Spleen (tissue), 11 donors: ENCODE data around the gene DRC1. TPM values are rescaled to one million over a fixed set of nuclear protein-coding genes. Genes with fewer than 3 reads are reported as not detected.
"Not testable (repeated sequence)": the region's sequence is repeated elsewhere in the genome, so short reads cannot be mapped to it uniquely, and the experiment has no call there.

Source experiments
- DNase-seq: peaks from one replicate; pipeline ENCODE4 v3.0.0-alpha.2; 2020
- H3K27ac ChIP-seq, 8 donors: fragments of 200-600 bp; sonication (generic) in 7 of 8; 1 replicate in 4 of 8; 2 replicates in 4 of 8; pipeline versions ENCODE4 v1.5.0 to v1.8.0; 2016 to 2021; ENCODE audit warnings: inconsistent platforms in 4 of 8, mild to moderate bottlenecking in 4 of 8, moderate library complexity in 1 of 8
- H3K27me3 ChIP-seq, 7 donors: fragments of 200-600 bp; sonication (generic) in 6 of 7; replicated peaks in 1 of 7; 1 replicate in 4 of 7; 2 replicates in 3 of 7; pipeline versions ENCODE4 v1.5.0 to v1.8.0; 2016 to 2021; ENCODE audit warnings: inconsistent platforms in 3 of 7, mild to moderate bottlenecking in 1 of 7
- H3K36me3 ChIP-seq, 6 donors: fragments of 200-600 bp; sonication (generic) in 5 of 6; 1 replicate in 4 of 6; 2 replicates in 2 of 6; pipeline versions ENCODE4 v1.5.0 to v1.8.0; 2016 to 2021; ENCODE audit warnings: inconsistent platforms in 2 of 6
- H3K4me1 ChIP-seq, 6 donors: fragments of 200-600 bp; sonication (generic) in 5 of 6; 1 replicate in 3 of 6; 2 replicates in 3 of 6; pipeline versions ENCODE4 v1.5.0 to v1.8.0; 2016 to 2021; ENCODE audit warnings: inconsistent platforms in 3 of 6
- H3K4me3 ChIP-seq, 8 donors: fragments of 200-600 bp; sonication (generic) in 7 of 8; 1 replicate in 4 of 8; 2 replicates in 4 of 8; pipeline versions ENCODE4 v1.5.0 to v1.8.0; 2016 to 2021; ENCODE audit warnings: inconsistent platforms in 4 of 8, mild to moderate bottlenecking in 4 of 8, moderate library complexity in 2 of 8
- H3K9me3 ChIP-seq, 8 donors: fragments of 200-600 bp; sonication (generic) in 7 of 8; 1 replicate in 4 of 8; 2 replicates in 4 of 8; pipeline versions ENCODE4 v1.5.0 to v1.8.0; 2016 to 2021; ENCODE audit warnings: inconsistent platforms in 4 of 8
- CTCF ChIP-seq, 11 experiments: fragments of 200-600 bp in 7 of 11; fragments of 450-650 bp in 4 of 11; sonication (generic) in 4 of 11; IDR thresholded peaks in 8 of 11; conservative IDR thresholded peaks in 3 of 11; 1 replicate in 7 of 11; 2 replicates in 4 of 11; pipeline versions ENCODE4 v1.4.0 to v1.8.0; 2016 to 2021; ENCODE audit warnings: antibody characterized with exemption in 11 of 11, inconsistent platforms in 4 of 11, mild to moderate bottlenecking in 1 of 11
- POLR2A ChIP-seq, 3 donors: fragments of 450-650 bp; IDR thresholded peaks; one replicate each; pipeline ENCODE4 v1.5.1; 2017; ENCODE audit warnings: antibody characterized with exemption in 3 of 3, mild to moderate bottlenecking in 1 of 3
- POLR2AphosphoS5 ChIP-seq, 3 donors: sonication (generic); formaldehyde crosslinking; IDR thresholded peaks; one replicate each; pipeline ENCODE4 v1.5.1; 2017; ENCODE audit warnings: antibody characterized with exemption in 3 of 3
- WGBS, 5 donors: extraction: QIAGEN DNeasy Blood & Tissue Kit in 3 of 5; methylation state at CpG; one replicate each; pipeline versions ENCODE4 v1.1.5 to v1.1.7; 2013 to 2018; 5-methylcytosine and 5-hydroxymethylcytosine counted together
- intact Hi-C: fragments of 100-400 bp; cut with DNase I; formaldehyde crosslinking; loops from one replicate; pipeline ENCODE4 v1.15.0; 2023; ENCODE audit warnings: low total_unique reads
- polyA plus RNA-seq, 3 donors: library from polyadenylated mRNA; stranded (reverse); fragments of 200-250 nt; gene quantifications; one replicate each; pipeline ENCODE4 v1.2.1, GENCODE V29; 2013
- total RNA-seq, 7 donors: library from RNA; depleted of rRNA in 3 of 7; stranded (reverse); fragments of >200 nt in 3 of 7; fragmentation: NEBNext Ultra II Directional in 4 of 7; extraction: Animal tissue kit (Norgen Biotek cat#: 25700) in 4 of 7; gene quantifications; one replicate each; pipeline versions ENCODE4 v1.1.0 to v1.2.1, GENCODE V29; 2016 to 2021
- donor health status: healthy with polysubstance abuse.
- donor health status: DM: no; HTN: no; CAD: no; lungs with moderate emphysema.
- donor health status: DM: no; HTN: no; CAD: no.
- donor health status: Bipolar disorder and iron deficiency.
- donor health status: healthy.
- donor health status: DM: no; HTN: no; CAD: no.
- donor health status: DM: yes; HTN: yes; CAD: no.

Gene DRC1
- total and polyA plus RNA-seq, 10 donors = 0.04 to 0.25 (median 0.23) TPM; not detected in 7

- peak; percentile 56 for DNase-seq
- TF ChIP-seq POLR2AphosphoS5 (IDR thresholded peaks at IDR 0.05) (no peak), CTCF (IDR thresholded peaks at IDR 0.05 in 8 of 11, conservative IDR thresholded peaks at IDR 0.05 in 3 of 11) (no peak), POLR2A (IDR thresholded peaks at IDR 0.05) (no peak)
- intact Hi-C loops = no loop called here
- Histone ChIP-seq H3K9me3 (peaks cover 3 to 20% (median 15%) of the 10 kb centered on the region in 8 donors), H3K27me3 (no peaks in the 10 kb centered on the region), H3K27ac (no peak overlapping the region), H3K4me3 (no peak overlapping the region), H3K36me3 (no peaks in the 10 kb centered on the region), H3K4me1 (peaks cover 0 to 21% (median 4%) of the 10 kb centered on the region in 6 donors)
- WGBS, 5 donors = 86 to 91% (median 89%) methylated on average over 19 to 22 of the region's 22 CpGs
Measured at GRCh38 chr2:26466662-26467310, 65.1 kb downstream of the DRC1 start.

- intact Hi-C loops = not testable (repeated sequence)
Measured at GRCh38 chr2:26468544-26468943, 66.8 kb downstream of the DRC1 start.

DNA sequence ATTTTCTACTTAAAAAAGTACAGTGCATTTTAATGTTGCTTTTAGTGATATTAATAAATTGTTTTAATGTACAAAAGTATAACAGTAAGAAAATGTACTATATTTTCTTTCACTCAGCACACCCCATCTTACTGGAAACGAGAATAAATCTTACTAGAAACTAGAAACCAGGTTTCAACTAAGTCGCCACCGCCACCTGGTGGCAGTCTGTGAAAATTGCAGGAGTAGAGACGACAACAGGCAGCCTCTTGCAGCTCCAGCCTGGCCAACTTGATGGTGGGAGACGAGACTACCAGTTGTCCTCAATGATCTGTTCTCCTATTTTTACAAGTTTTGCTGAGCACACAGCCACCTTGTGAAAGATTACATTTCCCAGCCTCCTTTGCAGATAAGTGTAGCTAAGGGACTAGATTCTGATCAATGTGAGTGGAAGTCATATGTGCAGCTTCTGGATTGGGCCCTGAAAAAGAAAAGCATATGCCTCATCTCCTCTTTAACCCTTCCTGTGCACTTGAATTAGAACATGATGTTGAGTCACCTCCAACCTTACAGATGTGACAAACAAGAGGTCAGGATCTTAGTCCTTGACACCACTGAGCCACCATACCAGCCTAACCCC is 67.5 kb downstream of the DRC1 start:
- 13 to 17% (median 16%) methylated on average over 5 of the region's 5 CpGs for WGBS, 5 donors
- peak; percentile 87 for DNase-seq

More at GRCh38 chr2:26468544-26468943, 66.8 kb downstream of the DRC1 start:
- H3K36me3 ChIP-seq, DNase-seq, H3K4me3 ChIP-seq, H3K27me3 ChIP-seq, H3K4me1 ChIP-seq, H3K27ac ChIP-seq: not testable (repeated sequence)
- 86 to 100% (median 100%) methylated on average over 1 of the region's 1 CpG for WGBS, 5 donors
- H3K9me3 ChIP-seq = peaks cover 3 to 20% (median 15%) of the 10 kb centered on the region in 8 donors

GRCh38 chr2:26469955-26470354 is 68.2 kb downstream of the DRC1 start:
- Histone ChIP-seq H3K27me3 (peaks cover 0 to 4% (median 0%) of the 10 kb centered on the region in 7 donors), H3K36me3 (no peaks in the 10 kb centered on the region), H3K4me3 (no peak overlapping the region), H3K9me3 (peaks cover 3 to 20% (median 15%) of the 10 kb centered on the region in 8 donors), H3K27ac (no peak overlapping the region), H3K4me1 (no peaks in the 10 kb centered on the region)
- DNase-seq = no peak
- intact Hi-C loops = no loop called here
- WGBS, 5 donors = 87 to 95% (median 92%) methylated on average over 7 of the region's 7 CpGs
- TF ChIP-seq POLR2A (IDR thresholded peaks at IDR 0.05) = no peak
- TF ChIP-seq POLR2AphosphoS5 (IDR thresholded peaks at IDR 0.05) = no peak
- no peak for TF ChIP-seq CTCF (IDR thresholded peaks at IDR 0.05 in 8 of 11, conservative IDR thresholded peaks at IDR 0.05 in 3 of 11)

More for the DNA sequence above, 67.5 kb downstream of the DRC1 start:
- intact Hi-C loops = no loop called here
- peak; percentile 39 to 89 (median 62) for TF ChIP-seq CTCF (IDR thresholded peaks at IDR 0.05 in 8 of 11, conservative IDR thresholded peaks at IDR 0.05 in 3 of 11)
- no peak for TF ChIP-seq POLR2A (IDR thresholded peaks at IDR 0.05)
- Histone ChIP-seq H3K27me3 (peaks cover 0 to 4% (median 0%) of the 10 kb centered on the region in 7 donors), H3K27ac (no peak overlapping the region), H3K36me3 (no peaks in the 10 kb centered on the region), H3K9me3 (peaks cover 3 to 20% (median 15%) of the 10 kb centered on the region in 8 donors), H3K4me1 (no peaks in the 10 kb centered on the region), H3K4me3 (no peak overlapping the region)
